PC-9 (cell line): ENCODE results near the gene IGFL4. TPM values are rescaled to one million over a fixed set of nuclear protein-coding genes. Genes with fewer than 3 reads are reported as not detected.
A peak's percentile ranks its signal among the peaks of the same experiment; 100 is the strongest.

Experiments
- BruUV-seq: library from RNA; stranded (reverse); fragments of 400-500 nt; replicated peaks from 2 replicates; lab custom pipeline; 2021; lab: Mats Ljungman, UMichigan
- CTCF ChIA-PET: fragments of 300-600 bp; sonication (Branson Sonifier 250); formaldehyde crosslinking; loops from one replicate; lab custom pipeline; 2022; ENCODE audit warnings: antibody characterized with exemption; lab: Charles Lee
- POLR2A ChIA-PET: fragments of 300-600 bp; sonication (Branson Sonifier 250); formaldehyde crosslinking; loops from one replicate; lab custom pipeline; 2022; ENCODE audit warnings: antibody characterized with exemption; ENCODE audit not compliant: unreplicated experiment; lab: Charles Lee
- DNase-seq, 2 experiments: peaks; one replicate each; pipeline versions ENCODE4 v3.0.0 to v3.0.0-alpha.2; 2015 to 2022; ENCODE audit warnings: mixed read lengths in 1 of 2
- H2AFZ ChIP-seq: fragments of 200-600 bp; sonication (generic); 2 replicates; pipeline ENCODE4 v1.8.1; 2017; ENCODE audit warnings: antibody characterized with exemption
- H3F3A ChIP-seq: fragments of 200-600 bp; sonication (generic); 2 replicates; pipeline ENCODE4 v1.8.1; 2017; ENCODE audit warnings: antibody characterized with exemption, mild to moderate bottlenecking, low read depth; ENCODE audit not compliant: insufficient read depth
- H3K27ac ChIP-seq: fragments of 200-600 bp; sonication (generic); 2 replicates; pipeline ENCODE4 v1.6.1; 2016; ENCODE audit warnings: mixed run types
- H3K27me3 ChIP-seq: fragments of 200-600 bp; sonication (generic); 2 replicates; pipeline ENCODE4 v1.6.1; 2016; ENCODE audit warnings: low read depth, mixed run types; ENCODE audit not compliant: insufficient read depth
- H3K36me3 ChIP-seq: fragments of 200-600 bp; sonication (generic); 2 replicates; pipeline ENCODE4 v1.6.1; 2016; ENCODE audit warnings: low read depth, mixed run types
- H3K4me1 ChIP-seq: fragments of 200-600 bp; sonication (generic); replicated peaks from 2 replicates; pipeline ENCODE4 v1.6.1; 2016; ENCODE audit warnings: mixed run types; ENCODE audit not compliant: insufficient read depth
- H3K4me2 ChIP-seq: fragments of 200-600 bp; sonication (generic); 2 replicates; pipeline ENCODE4 v1.6.1; 2017; ENCODE audit warnings: mixed run types
- H3K4me3 ChIP-seq: fragments of 200-600 bp; sonication (generic); 2 replicates; pipeline ENCODE4 v1.6.1; 2016; ENCODE audit warnings: mixed run types
- H3K79me2 ChIP-seq: fragments of 200-600 bp; sonication (generic); 2 replicates; pipeline ENCODE4 v1.6.1; 2017; ENCODE audit warnings: low read depth, mixed run types
- H3K9me2 ChIP-seq: fragments of 200-600 bp; sonication (generic); 2 replicates; pipeline ENCODE4 v1.8.1; 2017; ENCODE audit warnings: mild to moderate bottlenecking; ENCODE audit not compliant: insufficient read depth
- H3K9me3 ChIP-seq: fragments of 200-600 bp; sonication (generic); 2 replicates; pipeline ENCODE4 v1.8.1; 2016; ENCODE audit warnings: low read depth; ENCODE audit not compliant: insufficient read depth
- H4K20me1 ChIP-seq: fragments of 200-600 bp; sonication (generic); 2 replicates; pipeline ENCODE4 v1.8.1; 2017; ENCODE audit not compliant: insufficient read depth
- CTCF ChIP-seq: fragments of 200-600 bp; sonication (generic); conservative IDR thresholded peaks from 2 replicates; pipeline ENCODE4 v1.6.1; 2017; ENCODE audit warnings: mixed run types, antibody characterized with exemption, mild to moderate bottlenecking, moderate library complexity
- EZH2 ChIP-seq: fragments of 200-600 bp; sonication (generic); IDR thresholded peaks from 2 replicates; pipeline ENCODE4 v1.8.0; 2017; ENCODE audit warnings: antibody characterized with exemption, low read depth
- intact Hi-C: fragments of 100-400 bp; cut with micrococcal nuclease; formaldehyde crosslinking; loops from one replicate; pipeline ENCODE4 v1.10.0; 2022; ENCODE audit not compliant: unreplicated experiment
- total RNA-seq: library from RNA; stranded (reverse); gene quantifications from 2 replicates; pipeline ENCODE4 v1.2.3, GENCODE V29; 2021

Gene IGFL4
- total RNA-seq, 1 experiment from 2014 or later: not detected

- DNase-seq: peak in 1 of 2 experiments; percentile 36
- peaks cover 15% of the 10 kb centered on the region; the same call in 1 of the 2 replicates for H3K9me3 ChIP-seq
- intact Hi-C loops: loop anchor here (1.0 to 2.0 kb wide), 3 partner anchors 51 to 183 kb away; no protein-coding TSS in a partner anchor
- peaks cover 16% of the 10 kb centered on the region for H3F3A ChIP-seq
- ChIA-PET POLR2A (interaction anchor here (0.7 kb wide), 2 partner anchors 129 to 267 kb away, joined by 3 read pairs; no protein-coding TSS in a partner anchor), CTCF (interaction anchor here (0.7 to 1.4 kb wide), 5 partner anchors 33 to 211 kb away, joined by 3 to 12 read pairs (median 3); no protein-coding TSS in a partner anchor)
- no peak overlapping the region for H2AFZ ChIP-seq
- H3K27me3 ChIP-seq: no peaks in the 10 kb centered on the region
- peaks cover 24% of the 10 kb centered on the region for H3K4me1 ChIP-seq
- no peaks in the 10 kb centered on the region for H3K36me3 ChIP-seq
- no peaks in the 10 kb centered on the region for H3K79me2 ChIP-seq
- H4K20me1 ChIP-seq: no peaks in the 10 kb centered on the region
- H3K4me2 ChIP-seq: peak overlapping the region; percentile 17; the same call in 1 of the 2 replicates
- no TSS peak for BruUV-seq
- no peak overlapping the region for H3K27ac ChIP-seq
- H3K9me2 ChIP-seq: no peaks in the 10 kb centered on the region
- no peak overlapping the region for H3K4me3 ChIP-seq
- no peak for TF ChIP-seq EZH2
- peak; percentile 94 for TF ChIP-seq CTCF
Observed at GRCh38 chr19:46081928-46082727, 41.3 kb upstream of the IGFL4 start.

- peaks cover 30% of the 10 kb centered on the region for H3K4me1 ChIP-seq
- no TSS peak for BruUV-seq
- H3K27me3 ChIP-seq: no peaks in the 10 kb centered on the region
- peaks cover 19% of the 10 kb centered on the region for H3F3A ChIP-seq
- no peaks in the 10 kb centered on the region for H3K79me2 ChIP-seq
- no peaks in the 10 kb centered on the region for H3K9me2 ChIP-seq
- DNase-seq: peak; percentile 60 to 69
- H3K27ac ChIP-seq: no peak overlapping the region
- H2AFZ ChIP-seq: no peak overlapping the region
- no peak overlapping the region for H3K4me2 ChIP-seq
- no peak overlapping the region for H3K4me3 ChIP-seq
- H3K9me3 ChIP-seq: peaks cover 6% of the 10 kb centered on the region; the same call in 1 of the 2 replicates
- intact Hi-C loops: no loop called here
- H3K36me3 ChIP-seq: no peaks in the 10 kb centered on the region
- CTCF ChIA-PET: interaction anchor here (1.0 kb wide), 1 partner anchor 184 kb away, joined by 3 read pairs; no protein-coding TSS in a partner anchor
- TF ChIP-seq EZH2: no peak
- TF ChIP-seq CTCF: no peak
- POLR2A ChIA-PET: interaction anchor here (0.6 to 0.7 kb wide), 2 partner anchors 333 to 582 kb away, joined by 3 to 4 read pairs; partner anchors contain the start of gene CCDC8
- H4K20me1 ChIP-seq: no peaks in the 10 kb centered on the region
Observed at GRCh38 chr19:46080561-46080960, 39.8 kb upstream of the IGFL4 start.

GRCh38 chr19:46079576-46079975 is 38.8 kb upstream of the IGFL4 start:
- Histone ChIP-seq H3K27me3 (no peaks in the 10 kb centered on the region), H3K4me1 (peaks cover 30% of the 10 kb centered on the region), H3K9me2 (no peaks in the 10 kb centered on the region), H3K4me3 (no peak overlapping the region), H2AFZ (no peak overlapping the region), H3K36me3 (no peaks in the 10 kb centered on the region), H3K27ac (no peak overlapping the region), H3K79me2 (no peaks in the 10 kb centered on the region), H3F3A (peaks cover 19% of the 10 kb centered on the region), H4K20me1 (no peaks in the 10 kb centered on the region), H3K9me3 (peaks cover 4% of the 10 kb centered on the region; the same call in 1 of the 2 replicates), H3K4me2 (no peak overlapping the region)
- no peak for TF ChIP-seq CTCF
- TF ChIP-seq EZH2: no peak
- intact Hi-C loops: loop anchor here (10.0 kb wide), 2 partner anchors 215 to 295 kb away; partner anchors contain the start of genes FOXA3 and SYMPK
- ChIA-PET CTCF (interaction anchor here (0.6 kb wide), 1 partner anchor 52 kb away, joined by 9 read pairs; no protein-coding TSS in a partner anchor), POLR2A (interaction anchor here (0.6 kb wide), 1 partner anchor 118 kb away, joined by 3 read pairs; no protein-coding TSS in a partner anchor)
- no TSS peak for BruUV-seq
- no peak for DNase-seq
